Kidney (tissue), 14 donors: Measurements from ENCODE around the gene GRID1. TPM values are rescaled to one million over a fixed set of nuclear protein-coding genes. Genes with fewer than 3 reads are reported as not detected.

Experiments used
- DNase-seq, 5 donors: peaks; one replicate each; pipeline ENCODE4 v3.0.0-alpha.2; 2013 to 2020
- FAIRE-seq: peaks from 2 replicates; lab custom pipeline; 2012; peaks lifted over from hg19 to GRCh38; lab: Jason Lieb, UNC
- H3K27ac ChIP-seq, 2 donors: one replicate each; pipeline ENCODE4 v1.7.0; 2013; ENCODE audit warnings: low read depth in 2 of 2, low read length in 2 of 2, inconsistent platforms in 1 of 2
- H3K27me3 ChIP-seq: one replicate; pipeline ENCODE4 v1.7.1; 2013; ENCODE audit warnings: low read length, inconsistent platforms; ENCODE audit not compliant: control insufficient read depth, insufficient read depth
- H3K36me3 ChIP-seq, 3 donors: one replicate each; pipeline versions ENCODE4 v1.7.0 to v1.7.1; 2013; ENCODE audit warnings: low read length in 3 of 3, control low read depth in 1 of 3, inconsistent platforms in 1 of 3; ENCODE audit not compliant: insufficient read depth in 3 of 3, control insufficient read depth in 2 of 3
- H3K4me1 ChIP-seq, 3 donors: one replicate each; pipeline versions ENCODE4 v1.7.0 to v1.7.1; 2013; ENCODE audit warnings: low read length in 3 of 3, inconsistent platforms in 1 of 3, low read depth in 1 of 3; ENCODE audit not compliant: control insufficient read depth in 2 of 3, insufficient read depth in 2 of 3
- H3K4me3 ChIP-seq, 3 donors: one replicate each; pipeline versions ENCODE4 v1.7.0 to v1.8.1; 2013; ENCODE audit warnings: low read length in 3 of 3, control low read depth in 1 of 3, inconsistent platforms in 1 of 3
- H3K9ac ChIP-seq, 3 donors: one replicate each; pipeline versions ENCODE4 v1.7.0 to v1.7.1; 2013; ENCODE audit warnings: low read length in 3 of 3, control low read depth in 1 of 3, inconsistent platforms in 1 of 3
- H3K9me3 ChIP-seq, 3 donors: one replicate each; pipeline versions ENCODE4 v1.7.0 to v1.7.1; 2013; ENCODE audit warnings: low read length in 3 of 3, control low read depth in 1 of 3, inconsistent platforms in 1 of 3; ENCODE audit not compliant: control insufficient read depth in 2 of 3, insufficient read depth in 1 of 3
- CTCF ChIP-seq: IDR thresholded peaks from 3 replicates; pipeline ENCODE4 v1.5.1; 2012; ENCODE audit warnings: mild to moderate bottlenecking, moderate library complexity, borderline replicate concordance; ENCODE audit not compliant: insufficient read depth; ENCODE audit errors: extremely low read depth
- intact Hi-C: fragments of 100-400 bp; cut with DNase I; formaldehyde crosslinking; loops from one replicate; pipeline ENCODE4 v1.11.1; 2022
- polyA plus RNA-seq: library from polyadenylated mRNA; stranded (reverse); fragments of 350-450 nt; fragmentation: Illumina TruSeq; extraction: RNeasy Lipid Tissue Mini Kit (QIAGEN cat#74804); gene quantifications from one replicate; pipeline ENCODE4 v1.2.3, GENCODE V29; 2014; ENCODE audit warnings: low read depth, low replicate concordance; ENCODE audit not compliant: insufficient read depth
- total RNA-seq: library from RNA; stranded (reverse); fragmentation: NEBNext Ultra II Directional; extraction: Animal tissue kit (Norgen Biotek cat#: 25700); gene quantifications from one replicate; pipeline ENCODE4 v1.2.1, GENCODE V29; 2021
- donor health status: control.
- donor health status: control.
- donor health status: control.
- donor health status: control.
- donor health status: control.
- donor health status: DM: yes; HTN: yes; CAD: no.
- donor health status: Normal renal cell carcinoma (clear cell type).

GRID1 gene
- total and polyA plus RNA-seq, 2 donors from 2014 or later = 0.37 to 1.4 TPM

GRCh38 chr10:85665681-85666080 is 700.9 kb downstream of the GRID1 start:
- Histone ChIP-seq H3K9me3 (peaks cover 0 to 2% (median 0%) of the 10 kb centered on the region in 3 donors), H3K27ac (no peak overlapping the region), H3K4me1 (no peaks in the 10 kb centered on the region), H3K27me3 (no peaks in the 10 kb centered on the region), H3K9ac (no peak overlapping the region), H3K36me3 (no peaks in the 10 kb centered on the region), H3K4me3 (no peak overlapping the region)
- DNase-seq (no peak), FAIRE-seq (no peak)
- TF ChIP-seq CTCF = no peak
- intact Hi-C loops = no loop called here

- no peak overlapping the region for H3K4me3 ChIP-seq
- no peaks in the 10 kb centered on the region for H3K4me1 ChIP-seq
- peaks cover 0 to 2% (median 0%) of the 10 kb centered on the region in 3 donors for H3K9me3 ChIP-seq
- TF ChIP-seq CTCF = no peak
- no peak overlapping the region for H3K27ac ChIP-seq
- FAIRE-seq = no peak
- H3K36me3 ChIP-seq = no peaks in the 10 kb centered on the region
- intact Hi-C loops = no loop called here
- no peaks in the 10 kb centered on the region for H3K27me3 ChIP-seq
- H3K9ac ChIP-seq = no peak overlapping the region
- no peak for DNase-seq
Observed at GRCh38 chr10:85665078-85665477, 701.5 kb downstream of the GRID1 start.

GRCh38 chr10:85661123-85661522 is 705.5 kb downstream of the GRID1 start:
- Histone ChIP-seq H3K4me3 (no peak overlapping the region), H3K4me1 (no peaks in the 10 kb centered on the region), H3K9me3 (no peaks in the 10 kb centered on the region), H3K27ac (no peak overlapping the region), H3K27me3 (no peaks in the 10 kb centered on the region), H3K9ac (no peak overlapping the region), H3K36me3 (no peaks in the 10 kb centered on the region)
- intact Hi-C loops = no loop called here
- DNase-seq (peak in 1 of 5 donors; percentile 57), FAIRE-seq (no peak)
- no peak for TF ChIP-seq CTCF

- DNase-seq (no peak), FAIRE-seq (no peak)
- intact Hi-C loops = no loop called here
- Histone ChIP-seq H3K36me3 (no peaks in the 10 kb centered on the region), H3K4me1 (no peaks in the 10 kb centered on the region), H3K4me3 (no peak overlapping the region), H3K9ac (no peak overlapping the region), H3K27ac (no peak overlapping the region), H3K9me3 (no peaks in the 10 kb centered on the region), H3K27me3 (no peaks in the 10 kb centered on the region)
- no peak for TF ChIP-seq CTCF
Observed at GRCh38 chr10:85659331-85659730, 707.3 kb downstream of the GRID1 start.
